HG02970 (cell line): ENCODE data around the gene C14orf132.
"Not testable (repeated sequence)": the region's sequence is repeated elsewhere in the genome, so short reads cannot be mapped to it uniquely, and the experiment has no call there.

Experiments
- ATAC-seq: cut with Tn5 transposase; IDR thresholded peaks from one replicate; pipeline ENCODE4 v1.9.1; 2021; ENCODE audit warnings: mild to moderate bottlenecking, moderate library complexity, moderate number of reproducible peaks; ENCODE audit not compliant: unreplicated experiment, low FRiP score

C14orf132 gene

GRCh38 chr14:96058576-96059200, 19.5 kb downstream of the C14orf132 start:
- no peak for ATAC-seq

GRCh38 chr14:96059519-96060135, 20.5 kb downstream of the C14orf132 start:
- no peak for ATAC-seq

GRCh38 chr14:96060186-96060933, 21.2 kb downstream of the C14orf132 start:
- no peak for ATAC-seq

DNA sequence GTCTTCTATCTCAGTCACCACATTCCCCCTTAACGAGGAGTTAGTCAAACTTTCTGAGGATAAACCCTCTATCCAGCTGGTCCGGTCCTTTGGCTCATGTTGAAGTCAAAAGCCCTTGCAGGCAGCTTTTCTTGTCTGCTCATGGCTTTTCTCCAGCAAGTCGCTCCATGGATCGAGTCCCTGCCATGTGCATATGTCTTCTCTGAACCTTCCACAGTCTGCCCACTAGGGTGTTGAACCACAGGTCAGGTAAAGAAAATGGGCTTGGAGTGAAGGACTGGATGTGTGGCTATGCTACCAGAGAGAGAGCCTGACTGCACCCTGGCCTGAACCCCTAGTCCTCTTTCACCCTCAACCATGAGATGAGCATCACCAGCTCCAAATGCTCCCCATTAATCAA, 22.8 kb downstream of the C14orf132 start:
- no peak for ATAC-seq

DNA sequence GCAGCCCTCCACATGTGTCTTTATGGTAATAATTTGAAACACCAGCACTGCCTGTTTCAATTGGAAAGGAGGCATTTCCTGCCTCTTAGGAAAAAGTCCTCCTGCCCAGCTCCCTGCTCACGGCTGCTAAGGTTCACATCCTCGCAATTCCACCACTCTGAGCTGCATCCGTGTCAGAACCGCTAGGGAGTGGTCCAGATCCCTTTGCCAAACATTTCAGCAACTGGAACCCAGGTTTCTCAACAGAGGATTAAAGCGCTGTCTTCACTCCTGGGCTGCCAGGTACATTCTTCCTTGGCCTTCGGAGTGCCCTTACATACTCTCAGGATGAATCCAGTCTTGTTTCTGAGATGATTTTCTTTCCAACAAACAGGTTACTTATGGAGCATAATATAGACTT, 23.3 kb downstream of the C14orf132 start:
- no peak for ATAC-seq

DNA sequence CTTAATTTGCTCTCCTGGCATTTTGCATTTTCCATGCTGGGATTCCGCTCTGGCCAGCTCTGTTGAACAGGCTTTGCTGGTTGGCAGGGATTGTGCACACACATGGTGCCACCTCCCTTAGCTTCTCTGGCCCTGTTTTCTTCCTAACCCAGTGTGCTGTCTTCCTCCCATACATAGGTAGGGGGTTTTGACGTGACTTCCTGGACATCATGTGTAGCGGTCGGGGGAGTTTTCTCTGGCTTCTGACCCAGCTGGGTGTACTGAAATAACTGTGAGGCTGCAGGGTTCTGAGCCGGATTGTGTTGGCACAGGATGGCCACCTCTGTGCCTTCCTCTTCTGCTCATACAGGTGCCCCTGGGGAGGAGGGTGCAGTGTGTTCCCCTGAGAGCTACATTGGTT, 25.7 kb downstream of the C14orf132 start:
- ATAC-seq: no peak

DNA sequence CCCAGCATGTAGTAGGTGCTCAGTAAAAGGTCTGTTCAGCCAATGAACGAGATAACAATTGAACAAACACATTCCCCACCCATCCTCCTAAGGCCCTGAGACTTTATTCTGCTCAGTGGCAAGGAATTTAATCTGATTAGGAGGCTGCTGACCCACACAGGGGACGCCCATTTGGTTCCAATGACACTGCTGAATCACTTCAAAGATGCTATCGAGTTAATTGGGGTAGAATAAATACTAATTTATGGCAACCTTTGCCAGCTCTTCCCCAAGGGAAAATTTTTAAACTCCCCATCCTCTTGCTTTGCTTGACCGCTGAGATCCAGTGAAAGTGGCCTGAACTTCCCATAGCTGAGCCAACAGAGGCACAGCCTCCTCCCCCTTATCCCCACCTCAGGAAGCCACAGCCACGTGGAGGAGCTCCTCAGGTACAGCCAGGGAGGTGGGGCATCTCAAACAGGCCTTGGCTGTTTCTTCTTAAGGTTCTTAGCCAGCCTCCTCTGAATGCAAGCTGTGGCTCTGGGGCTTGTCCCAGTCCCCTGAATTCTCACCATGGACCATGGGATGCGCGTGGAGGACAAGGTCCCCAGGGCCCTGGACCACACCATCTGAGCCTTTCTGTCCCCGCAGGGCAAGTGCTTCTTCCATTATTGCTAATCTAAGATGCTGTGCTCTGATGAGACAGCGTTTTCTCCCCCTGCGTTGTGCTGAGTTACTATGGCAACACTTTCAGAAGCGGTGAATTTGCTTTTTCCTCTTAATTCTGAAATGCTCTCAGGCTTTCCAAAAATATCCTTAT, 26.7 kb downstream of the C14orf132 start:
- ATAC-seq: no peak

- ATAC-seq: no peak
Measured at GRCh38 chr14:96066976-96067375, 27.8 kb downstream of the C14orf132 start.

DNA sequence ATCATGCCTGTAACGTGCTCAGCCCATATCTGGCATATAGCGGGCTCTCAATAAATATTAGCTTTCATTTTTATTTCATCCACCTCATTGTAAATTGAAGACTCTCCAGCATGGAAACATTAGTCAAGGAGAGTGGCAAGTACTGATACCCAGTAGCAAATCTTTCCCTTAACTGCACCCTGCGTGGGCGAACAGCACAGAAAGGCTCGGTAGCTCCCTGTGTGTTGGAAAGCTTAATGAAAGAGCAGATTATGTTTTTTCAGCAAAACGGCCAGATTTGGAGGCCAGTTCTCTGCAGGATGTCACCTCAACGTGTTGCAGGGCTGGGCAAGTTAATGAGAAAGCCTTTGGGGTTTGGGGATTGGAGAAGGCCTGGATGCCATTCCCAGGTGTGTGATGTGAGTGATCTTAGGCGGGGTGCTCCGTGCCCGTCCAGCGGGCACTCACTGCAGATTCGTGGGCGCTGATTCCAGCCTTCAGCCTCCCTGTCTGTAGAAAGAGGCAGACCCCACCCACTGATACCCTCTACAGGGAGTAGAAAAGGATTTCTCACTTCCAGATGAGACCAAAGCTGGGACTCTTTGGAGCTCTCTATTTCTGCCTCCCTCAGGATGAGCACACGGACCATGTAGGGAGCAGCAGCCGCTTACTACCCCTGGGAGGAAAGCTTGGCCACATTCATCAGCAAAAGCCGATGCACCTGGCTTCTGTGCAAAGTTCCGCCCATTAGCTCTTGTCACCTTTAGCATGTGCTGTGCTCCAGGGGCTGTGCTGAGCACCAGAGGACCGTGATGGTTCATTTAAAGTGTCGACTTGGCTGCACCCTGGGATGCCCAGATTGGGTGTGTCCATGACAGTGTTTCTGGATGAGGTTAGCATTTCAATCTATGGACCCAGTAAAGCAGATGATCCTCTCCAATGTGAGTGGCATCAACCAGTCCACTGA, 29.1 kb downstream of the C14orf132 start:
- no peak for ATAC-seq

- ATAC-seq: no peak
Measured at GRCh38 chr14:96069421-96069820, 30.3 kb downstream of the C14orf132 start.

DNA sequence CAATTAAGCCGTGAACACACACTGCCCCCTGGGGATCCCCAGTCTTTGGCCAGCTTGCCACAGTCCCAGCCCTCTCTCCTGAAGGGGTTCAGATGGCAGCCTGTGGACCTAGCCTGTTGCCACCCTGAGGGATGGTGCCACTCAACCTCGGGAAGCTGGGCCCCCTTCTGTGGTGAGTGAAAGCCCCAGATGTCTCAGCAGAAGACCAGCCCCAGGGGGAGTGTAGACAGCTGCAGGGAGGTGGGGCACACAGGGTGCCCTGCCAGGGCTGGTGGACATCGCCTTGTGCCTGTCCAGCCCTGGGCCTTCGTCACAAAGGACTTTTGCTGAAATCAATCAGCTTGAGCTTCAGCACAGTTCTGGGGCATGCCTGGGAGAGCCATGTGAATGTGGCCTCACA, 32.4 kb downstream of the C14orf132 start:
- no peak for ATAC-seq

DNA sequence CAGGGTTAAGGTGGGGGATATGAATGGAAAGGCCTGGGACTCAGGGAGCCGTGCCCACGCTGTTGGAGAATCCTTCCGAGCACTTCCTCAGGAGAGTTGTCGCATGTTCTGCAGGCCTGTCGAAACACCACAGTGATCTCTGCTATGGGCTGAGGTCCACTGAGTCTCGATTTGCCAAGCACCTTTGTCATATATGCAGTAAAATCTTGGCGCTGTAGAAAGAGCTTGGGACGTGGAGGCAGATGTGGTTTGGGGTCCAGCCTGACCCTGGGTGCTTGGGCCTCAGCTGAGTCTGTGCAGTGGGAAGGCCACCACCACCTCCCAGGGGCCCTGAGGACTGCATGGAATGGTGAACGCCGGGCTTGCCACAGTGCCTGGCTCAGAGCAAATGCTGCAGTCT, 32.9 kb downstream of the C14orf132 start:
- ATAC-seq: no peak

DNA sequence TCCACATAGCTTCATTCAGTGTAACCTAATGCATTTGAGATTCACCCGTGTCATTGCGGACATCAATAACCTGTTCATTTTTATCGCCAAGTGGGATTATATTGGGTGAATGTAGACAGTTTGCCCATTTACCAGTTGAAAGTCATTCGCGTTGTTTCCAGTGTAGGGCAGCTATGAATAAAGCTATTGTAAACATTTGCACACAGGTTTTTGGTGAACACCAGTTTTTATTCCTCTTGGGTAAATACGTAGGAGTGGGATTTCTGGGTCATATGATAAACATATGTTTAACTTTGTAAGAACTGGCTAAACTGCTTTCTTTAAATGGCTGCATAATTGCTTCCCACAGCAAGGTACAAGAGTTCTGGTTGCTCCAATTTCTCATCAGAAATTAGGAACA, 33.6 kb downstream of the C14orf132 start:
- no peak for ATAC-seq

DNA sequence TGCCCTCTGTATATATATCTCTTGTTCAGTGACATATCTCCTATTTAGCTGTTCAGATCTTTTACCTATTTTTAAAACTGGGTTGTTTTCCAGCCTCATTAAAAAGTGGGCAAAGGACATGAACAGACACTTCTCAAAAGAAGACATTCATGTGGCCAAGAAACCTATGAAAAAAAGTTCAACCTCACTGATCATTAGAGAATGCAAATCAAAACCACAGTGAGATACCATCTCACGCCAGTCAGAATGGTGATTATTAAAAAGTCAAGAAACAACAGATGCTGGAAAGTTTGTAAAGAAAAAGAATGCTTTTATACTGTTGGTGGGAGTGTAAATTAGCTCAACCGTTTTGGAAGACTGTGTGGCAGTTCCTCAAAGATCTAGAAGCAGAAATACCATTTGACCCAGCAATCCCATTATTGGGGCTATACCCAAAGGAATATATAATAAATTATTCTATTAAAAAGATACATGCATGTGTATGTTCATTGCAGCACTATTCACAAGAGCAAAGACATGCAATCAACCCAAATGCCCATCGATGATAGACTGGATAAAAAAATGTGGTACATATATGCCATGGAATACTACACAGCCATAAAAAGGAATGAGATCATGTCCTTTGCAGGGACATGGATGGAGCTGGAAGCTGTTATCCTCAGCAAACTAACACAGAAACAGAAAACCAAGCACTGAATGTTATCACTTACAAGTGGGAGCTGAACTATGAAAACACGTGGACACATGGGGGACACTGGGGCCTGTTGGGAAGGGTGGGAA, 34.3 kb downstream of the C14orf132 start:
- not testable (repeated sequence) for ATAC-seq

- ATAC-seq: no peak
Measured at GRCh38 chr14:96077983-96078624, 38.9 kb downstream of the C14orf132 start.

DNA sequence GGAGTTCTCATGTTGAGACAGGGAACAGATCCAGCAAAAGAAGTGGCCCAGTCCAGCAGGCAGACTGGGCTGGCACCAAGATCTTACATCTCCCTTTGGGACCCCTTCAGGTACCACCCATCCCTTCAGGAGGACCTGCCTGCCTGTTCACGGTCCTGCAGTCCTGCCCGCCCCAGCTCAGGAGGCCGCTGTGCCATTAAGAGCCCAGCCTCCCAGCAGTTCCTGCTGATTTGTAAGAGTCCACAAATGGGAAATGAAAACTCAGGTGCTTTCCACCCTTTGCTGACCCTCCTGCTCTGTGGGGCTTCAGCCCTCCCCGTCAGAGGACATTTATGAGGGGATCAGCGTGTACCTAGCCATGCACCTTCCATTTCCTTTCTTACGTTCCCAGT, 39.5 kb downstream of the C14orf132 start:
- ATAC-seq: no peak

- no peak for ATAC-seq
Measured at GRCh38 chr14:96079066-96079465, 39.9 kb downstream of the C14orf132 start.

GRCh38 chr14:96080571-96080970, 41.4 kb downstream of the C14orf132 start:
- no peak for ATAC-seq

GRCh38 chr14:96081224-96081623, 42.1 kb downstream of the C14orf132 start:
- ATAC-seq: no peak
